SK-N-SH (cell line): ENCODE measurements around the gene CADPS2. TPM values are rescaled to one million over a fixed set of nuclear protein-coding genes. Genes with fewer than 3 reads are reported as not detected.

ENCODE experiments used
- CTCF ChIA-PET: fragments of 300-600, 350-600 bp; formaldehyde crosslinking; extraction: SDS; loops from one replicate; lab custom pipeline; 2021; lab: Yijun Ruan, JAX
- POLR2A ChIA-PET: fragments of 350-600 bp; sonication (Branson Sonifier 250); formaldehyde crosslinking; extraction: SDS; loops from one replicate; lab custom pipeline; 2020; ENCODE audit warnings: antibody characterized with exemption, inconsistent platforms; lab: Yijun Ruan, JAX
- DNase-seq: peaks from one replicate; pipeline ENCODE4 v3.0.0; 2012
- H2AFZ ChIP-seq: fragments of 200-600 bp; sonication (generic); 2 replicates; pipeline ENCODE4 v1.8.1; 2016; ENCODE audit warnings: antibody characterized with exemption, mild to moderate bottlenecking, low read depth
- H3F3A ChIP-seq: fragments of 200-600 bp; sonication (generic); replicated peaks from 2 replicates; pipeline ENCODE3; 2016; ENCODE audit warnings: antibody characterized with exemption, mild to moderate bottlenecking; ENCODE audit not compliant: insufficient read depth
- H3K27ac ChIP-seq, 2 experiments: fragments of 200-500 bp in 1 of 2; fragments of 200-600 bp in 1 of 2; sonication (Bioruptor generic) in 1 of 2; sonication (generic), shearing (Covaris generic) in 1 of 2; 2 replicates each; pipeline versions ENCODE4 v1.5.1 to v1.6.1; 2014 to 2016; ENCODE audit warnings: low read depth in 2 of 2, inconsistent platforms in 1 of 2, low read length in 1 of 2, mild to moderate bottlenecking in 1 of 2, mixed read lengths in 1 of 2
- H3K27me3 ChIP-seq: fragments of 200-600 bp; sonication (generic), shearing (Covaris generic); 2 replicates; pipeline ENCODE4 v1.6.1; 2016; ENCODE audit warnings: mixed run types; ENCODE audit not compliant: insufficient read depth
- H3K36me3 ChIP-seq, 2 experiments: fragments of 200-500 bp in 1 of 2; fragments of 200-600 bp in 1 of 2; sonication (Bioruptor generic) in 1 of 2; sonication (generic) in 1 of 2; replicated peaks in 1 of 2; 2 replicates each; pipeline versions ENCODE3 to v1.5.1; 2014 to 2016; ENCODE audit warnings: low read length in 1 of 2, mild to moderate bottlenecking in 1 of 2; ENCODE audit not compliant: insufficient read depth in 2 of 2, control insufficient read depth in 1 of 2
- H3K4me1 ChIP-seq, 2 experiments: fragments of 200-500 bp in 1 of 2; fragments of 200-600 bp in 1 of 2; sonication (Bioruptor generic) in 1 of 2; sonication (generic), shearing (Covaris generic) in 1 of 2; 2 replicates each; pipeline versions ENCODE4 v1.5.1 to v1.6.1; 2014 to 2016; ENCODE audit warnings: low read depth in 1 of 2, low read length in 1 of 2, mixed run types in 1 of 2; ENCODE audit not compliant: insufficient read depth in 2 of 2, control insufficient read depth in 1 of 2
- H3K4me2 ChIP-seq: fragments of 200-600 bp; sonication (generic), shearing (Covaris generic); 2 replicates; pipeline ENCODE4 v1.6.1; 2017; ENCODE audit warnings: mixed run types
- H3K4me3 ChIP-seq, 2 experiments: fragments of 200-500 bp in 1 of 2; fragments of 200-600 bp in 1 of 2; sonication (Bioruptor generic) in 1 of 2; sonication (generic), shearing (Covaris generic) in 1 of 2; 2 replicates each; pipeline versions ENCODE4 v1.5.1 to v1.8.1; 2014 to 2016; ENCODE audit warnings: low read depth in 2 of 2, inconsistent platforms in 1 of 2, low read length in 1 of 2, mild to moderate bottlenecking in 1 of 2, mixed read lengths in 1 of 2, moderate library complexity in 1 of 2
- H3K79me2 ChIP-seq: fragments of 200-600 bp; sonication (generic); 2 replicates; pipeline ENCODE4 v1.8.1; 2017; ENCODE audit warnings: mild to moderate bottlenecking; ENCODE audit not compliant: insufficient read depth
- H3K9ac ChIP-seq: fragments of 200-600 bp; sonication (generic); 2 replicates; pipeline ENCODE4 v1.6.1; 2017; ENCODE audit warnings: mixed run types
- H3K9me2 ChIP-seq: fragments of 200-600 bp; sonication (generic); 2 replicates; pipeline ENCODE4 v1.6.1; 2017; ENCODE audit warnings: mixed run types
- H3K9me3 ChIP-seq: fragments of 200-600 bp; sonication (generic); 2 replicates; pipeline ENCODE4 v1.6.1; 2017; ENCODE audit warnings: mixed run types, mild to moderate bottlenecking, moderate library complexity
- H4K20me1 ChIP-seq: fragments of 200-600 bp; sonication (generic); 2 replicates; pipeline ENCODE4 v1.6.1; 2017; ENCODE audit warnings: mild to moderate bottlenecking, mixed run types; ENCODE audit not compliant: insufficient read depth
- CHD2 ChIP-seq: fragments of 150-350 bp; IDR thresholded peaks from 2 replicates; pipeline ENCODE4 v1.6.1; 2018; ENCODE audit warnings: low read length; ENCODE audit not compliant: partially characterized antibody
- CTCF ChIP-seq: fragments of 200-600 bp; sonication (generic); IDR thresholded peaks from 2 replicates; pipeline ENCODE4 v1.6.1; 2017; ENCODE audit warnings: antibody characterized with exemption, mild to moderate bottlenecking, moderate library complexity
- ELF1 ChIP-seq: IDR thresholded peaks from 2 replicates; pipeline ENCODE4 v1.4.0; 2012
- FOSL2 ChIP-seq: IDR thresholded peaks from 2 replicates; pipeline ENCODE4 v1.4.0; 2012; ENCODE audit warnings: low read depth, mild to moderate bottlenecking, moderate library complexity, borderline replicate concordance
- FOXJ3 ChIP-seq: sonication (generic); formaldehyde crosslinking; IDR thresholded peaks from 2 replicates; pipeline ENCODE4 v1.5.1; 2020; ENCODE audit warnings: mild to moderate bottlenecking, missing genetic modification reagents
- FOXM1 ChIP-seq: IDR thresholded peaks from 2 replicates; pipeline ENCODE4 v1.4.0; 2012; ENCODE audit warnings: low read depth, mild to moderate bottlenecking
- GABPA ChIP-seq: IDR thresholded peaks from 2 replicates; pipeline ENCODE4 v1.4.0; 2012; ENCODE audit warnings: low read depth, mild to moderate bottlenecking
- GATA2 ChIP-seq: sonication (generic); formaldehyde crosslinking; IDR thresholded peaks from 2 replicates; pipeline ENCODE4 v1.5.0; 2020; ENCODE audit warnings: mild to moderate bottlenecking, missing genetic modification reagents
- IRF3 ChIP-seq: fragments of 150-350 bp; IDR thresholded peaks from 2 replicates; pipeline ENCODE4 v1.6.1; 2016; ENCODE audit warnings: mild to moderate bottlenecking, low read depth, low read length
- JUND ChIP-seq: IDR thresholded peaks from 2 replicates; pipeline ENCODE4 v1.4.0; 2012
- MAX ChIP-seq: IDR thresholded peaks from 2 replicates; pipeline ENCODE4 v1.4.0; 2012; ENCODE audit warnings: low read depth
- MEF2A ChIP-seq: IDR thresholded peaks from 2 replicates; pipeline ENCODE4 v1.4.0; 2012; ENCODE audit warnings: low read depth, borderline replicate concordance
- POLR2AphosphoS5 ChIP-seq: IDR thresholded peaks from 2 replicates; pipeline ENCODE4 v1.6.1; 2012; ENCODE audit warnings: low read depth, low read length
- RAD21 ChIP-seq: IDR thresholded peaks from 2 replicates; pipeline ENCODE4 v1.6.1; 2012; ENCODE audit warnings: mild to moderate bottlenecking, low read length
- RCOR1 ChIP-seq: fragments of 150-350 bp; IDR thresholded peaks from 2 replicates; pipeline ENCODE4 v1.6.1; 2017; ENCODE audit warnings: antibody characterized with exemption, low read length
- REST ChIP-seq: IDR thresholded peaks from 2 replicates; pipeline ENCODE4 v1.6.1; 2012; ENCODE audit warnings: mild to moderate bottlenecking, low read depth, low read length, moderate library complexity
- SMC3 ChIP-seq: IDR thresholded peaks from 2 replicates; pipeline ENCODE4 v1.6.1; 2012; ENCODE audit warnings: low read depth, low read length, improper control_type of control experiment
- TAF1 ChIP-seq: IDR thresholded peaks from 2 replicates; pipeline ENCODE4 v1.6.1; 2012; ENCODE audit warnings: low read depth, mild to moderate bottlenecking, low read length, moderate library complexity, borderline replicate concordance
- TEAD4 ChIP-seq: IDR thresholded peaks from 2 replicates; pipeline ENCODE4 v1.4.0; 2012; ENCODE audit warnings: mild to moderate bottlenecking, borderline replicate concordance; ENCODE audit not compliant: insufficient read depth
- USF1 ChIP-seq: IDR thresholded peaks from 2 replicates; pipeline ENCODE4 v1.4.0; 2012; ENCODE audit warnings: low read depth, borderline replicate concordance
- YY1 ChIP-seq: IDR thresholded peaks from 2 replicates; pipeline ENCODE4 v1.4.0; 2012; ENCODE audit warnings: low read depth, mild to moderate bottlenecking
- WGBS: methylation state at CpG from one replicate; pipeline ENCODE4 v1.1.6; 2017; ENCODE audit warnings: low lambda C conversion rate; 5-methylcytosine and 5-hydroxymethylcytosine counted together
- polyA plus RNA-seq, 3 experiments: library from polyadenylated mRNA; depleted of rRNA; stranded (reverse); fragments of >200 nt; gene quantifications; 2 replicates each; pipeline ENCODE4 v1.2.3, GENCODE V29; 2012

The CADPS2 gene
- polyA plus RNA-seq, 1 of the 3 experiments (the other 2 are of a cell fraction) = 0.05 TPM

- TF ChIP-seq SMC3 = no peak
- TF ChIP-seq USF1 = no peak
- no peak for TF ChIP-seq ELF1
- no peak for TF ChIP-seq MEF2A
- no peak for TF ChIP-seq TEAD4
- no peak for TF ChIP-seq FOSL2
- TF ChIP-seq YY1 = no peak
- TF ChIP-seq IRF3 = no peak
- no peak for TF ChIP-seq FOXJ3 (CRISPR knock-in tag)
- TF ChIP-seq GABPA = no peak
- TF ChIP-seq POLR2AphosphoS5 = no peak
- no peak for TF ChIP-seq RCOR1
- TF ChIP-seq JUND = no peak
- no peak for TF ChIP-seq RAD21
- CTCF ChIA-PET = interaction anchor here (0.9 to 2.9 kb wide), 3 partner anchors 12 to 429 kb away, joined by 3 to 15 read pairs (median 6); no protein-coding TSS in a partner anchor
Measured at GRCh38 chr7:122521767-122522166, 364.5 kb downstream of the CADPS2 start.

GRCh38 chr7:122520971-122521555 lies 365.2 kb downstream of the CADPS2 start:
- Histone ChIP-seq H3K27me3 (no peaks in the 10 kb centered on the region), H3F3A (no peaks in the 10 kb centered on the region), H2AFZ (no peak overlapping the region), H3K9ac (no peak overlapping the region), H3K9me2 (no peaks in the 10 kb centered on the region), H3K27ac (no peak overlapping the region), H3K36me3 (no peaks in the 10 kb centered on the region), H4K20me1 (no peaks in the 10 kb centered on the region), H3K9me3 (no peaks in the 10 kb centered on the region; the same call in 1 of the 2 replicates), H3K4me3 (no peak overlapping the region), H3K79me2 (no peaks in the 10 kb centered on the region), H3K4me2 (no peak overlapping the region), H3K4me1 (no peaks in the 10 kb centered on the region)
- ChIA-PET CTCF (interaction anchor here (1.0 kb wide), 1 partner anchor 27 kb away, joined by 3 read pairs; no protein-coding TSS in a partner anchor), POLR2A (no interaction called here)
- 9% methylated on average over 5 of the region's 5 CpGs for WGBS
- no peak for DNase-seq
- no peak for TF ChIP-seq REST
- no peak for TF ChIP-seq RCOR1
- no peak for TF ChIP-seq JUND
- TF ChIP-seq TEAD4 = no peak
- no peak for TF ChIP-seq CTCF
- no peak for TF ChIP-seq TAF1
- no peak for TF ChIP-seq MAX
- no peak for TF ChIP-seq FOXM1
- TF ChIP-seq GATA2 (CRISPR knock-in tag) = no peak
- no peak for TF ChIP-seq POLR2AphosphoS5
- TF ChIP-seq FOSL2 = no peak
- TF ChIP-seq CHD2 = no peak

More at GRCh38 chr7:122521767-122522166, 364.5 kb downstream of the CADPS2 start:
- Histone ChIP-seq H3F3A (no peaks in the 10 kb centered on the region), H3K79me2 (no peaks in the 10 kb centered on the region), H3K27me3 (no peaks in the 10 kb centered on the region), H2AFZ (no peak overlapping the region), H3K36me3 (no peaks in the 10 kb centered on the region), H3K9me3 (no peaks in the 10 kb centered on the region; the same call in 1 of the 2 replicates), H3K4me3 (no peak overlapping the region), H3K9me2 (no peaks in the 10 kb centered on the region), H4K20me1 (no peaks in the 10 kb centered on the region), H3K4me2 (no peak overlapping the region), H3K27ac (no peak overlapping the region), H3K4me1 (no peaks in the 10 kb centered on the region), H3K9ac (no peak overlapping the region)
- POLR2A ChIA-PET = no interaction called here
- no peak for DNase-seq
